Psoas muscle (tissue), 8 donors: ENCODE data around the gene OR2T34. TPM values are rescaled to one million over a fixed set of nuclear protein-coding genes. Genes with fewer than 3 reads are reported as not detected.
"Not testable (repeated sequence)": the region's sequence is repeated elsewhere in the genome, so short reads cannot be mapped to it uniquely, and the experiment has no call there.

Source experiments
- ATAC-seq, 4 donors: fragments of 200-7000 bp; cut with Tn5 transposase; one replicate each; pipeline ENCODE4 v1.9.1; 2020; ENCODE audit warnings: moderate library complexity in 3 of 4, mild to moderate bottlenecking in 2 of 4
- DNase-seq, 2 donors: peaks; one replicate each; pipeline ENCODE4 v3.0.0-alpha.2; 2020
- H3K27ac ChIP-seq: fragments of 200-600 bp; one replicate; pipeline ENCODE4 v1.8.0; 2022
- H3K27me3 ChIP-seq, 3 donors: fragments of 200-600 bp in 1 of 3; one replicate each; pipeline versions ENCODE4 v1.6.1 to v1.8.0; 2013 to 2022; ENCODE audit warnings: low read length in 2 of 3, mild to moderate bottlenecking in 2 of 3, moderate library complexity in 1 of 3; ENCODE audit not compliant: insufficient read depth in 3 of 3
- H3K36me3 ChIP-seq, 2 donors: fragments of 200-600 bp in 1 of 2; one replicate each; pipeline versions ENCODE4 v1.6.1 to v1.8.0; 2013 to 2022; ENCODE audit warnings: low read depth in 1 of 2, mild to moderate bottlenecking in 1 of 2, moderate library complexity in 1 of 2; ENCODE audit not compliant: insufficient read depth in 1 of 2
- H3K4me1 ChIP-seq: fragments of 200-600 bp; one replicate; pipeline ENCODE4 v1.8.0; 2022
- H3K4me3 ChIP-seq: fragments of 200-600 bp; one replicate; pipeline ENCODE4 v1.8.0; 2022; ENCODE audit warnings: mild to moderate bottlenecking
- H3K9me3 ChIP-seq: fragments of 200-600 bp; one replicate; pipeline ENCODE4 v1.8.0; 2022
- WGBS, 3 donors: extraction: QIAGEN DNeasy Blood & Tissue Kit; methylation state at CpG; one replicate each; pipeline versions ENCODE4 v1.1.6 to v1.1.7; 2013; 5-methylcytosine and 5-hydroxymethylcytosine counted together
- intact Hi-C, 2 donors: fragments of 100-400 bp; cut with DNase I; formaldehyde crosslinking; loops; one replicate each; pipeline versions ENCODE4 v1.11.0 to v1.14.2; 2022
- polyA plus RNA-seq, 3 donors: library from polyadenylated mRNA; stranded (reverse); fragments of 200-250 nt; gene quantifications; one replicate each; pipeline ENCODE4 v1.2.3, GENCODE V29; 2013
- total RNA-seq, 4 donors: library from RNA; stranded (reverse); fragmentation: NEBNext Ultra II Directional in 2 of 4; extraction: Animal tissue kit (Norgen Biotek cat#: 25700) in 2 of 4; gene quantifications; one replicate each; pipeline versions ENCODE4 v1.2.1 to v1.2.4, GENCODE V29; 2021 to 2023
- donor health status: healthy with polysubstance abuse.
- donor health status: DM: no; HTN: no; CAD: no; lungs with moderate emphysema.
- donor health status: Bipolar disorder and iron deficiency.
- donor health status: healthy.
- donor health status: DM: yes; HTN: yes; CAD: no.
- donor health status: DM: no; HTN: no; CAD: no.
- donor health status: DM: no; HTN: no; CAD: no.
- donor health status: DM: yes; HTN: yes; CAD: no.

The OR2T34 gene
- total and polyA plus RNA-seq, 7 donors: not detected

- DNase-seq, H3K36me3 ChIP-seq, H3K27me3 ChIP-seq, H3K27ac ChIP-seq, H3K9me3 ChIP-seq, H3K4me1 ChIP-seq, H3K4me3 ChIP-seq, intact Hi-C loops, ATAC-seq: not testable (repeated sequence)
- no CpG with 5 or more reads among the region's 2 CpGs for WGBS, 3 donors
These were observed 27.2 kb downstream of the OR2T34 start for GRCh38 chr1:248547383-248547782.

- ATAC-seq, H3K4me1 ChIP-seq, H3K27ac ChIP-seq, H3K36me3 ChIP-seq, H3K27me3 ChIP-seq, intact Hi-C loops, H3K4me3 ChIP-seq, H3K9me3 ChIP-seq, DNase-seq: not testable (repeated sequence)
These were observed 37.1 kb downstream of the OR2T34 start for GRCh38 chr1:248537449-248537848.

Other genes with a start within 250 kb of the OR2T34 start
- gene OR14C36, start 226.0 kb downstream of the OR2T34 start, total RNA-seq: not detected
- not detected for gene OR14C36, start 226.0 kb downstream of the OR2T34 start, polyA plus RNA-seq
- not detected for gene OR2T4, start 213.1 kb downstream of the OR2T34 start, total RNA-seq
- gene OR2T4, start 213.1 kb downstream of the OR2T34 start, polyA plus RNA-seq: not detected
- not detected for gene OR2T6, start 199.0 kb downstream of the OR2T34 start, total RNA-seq
- not detected for gene OR2T6, start 199.0 kb downstream of the OR2T34 start, polyA plus RNA-seq
- gene OR2T1, start 171.7 kb downstream of the OR2T34 start, total RNA-seq: not detected
- not detected for gene OR2T1, start 171.7 kb downstream of the OR2T34 start, polyA plus RNA-seq
- gene OR2T2, start 129.1 kb downstream of the OR2T34 start, total RNA-seq: not detected
- gene OR2T2, start 129.1 kb downstream of the OR2T34 start, polyA plus RNA-seq: not detected
- not detected for gene OR2T3, start 101.4 kb downstream of the OR2T34 start, total RNA-seq
- gene OR2T3, start 101.4 kb downstream of the OR2T34 start, polyA plus RNA-seq: not detected
- not detected for gene OR2T5, start 86.2 kb downstream of the OR2T34 start, total RNA-seq
- gene OR2T5, start 86.2 kb downstream of the OR2T34 start, polyA plus RNA-seq: not detected
- not detected for gene OR2G6, start 66.7 kb downstream of the OR2T34 start, total RNA-seq
- not detected for gene OR2G6, start 66.7 kb downstream of the OR2T34 start, polyA plus RNA-seq
- gene OR2T29, start 12.0 kb downstream of the OR2T34 start, total RNA-seq: not detected
- gene OR2T29, start 12.0 kb downstream of the OR2T34 start, polyA plus RNA-seq: not detected
- not detected for gene OR2T10, start 22.9 kb upstream of the OR2T34 start, total RNA-seq
- gene OR2T10, start 22.9 kb upstream of the OR2T34 start, polyA plus RNA-seq: not detected
- gene OR2T11, start 60.3 kb upstream of the OR2T34 start, total RNA-seq: not detected
- gene OR2T11, start 60.3 kb upstream of the OR2T34 start, polyA plus RNA-seq: not detected
- not detected for gene OR2T35, start 70.5 kb upstream of the OR2T34 start, total RNA-seq
- gene OR2T35, start 70.5 kb upstream of the OR2T34 start, polyA plus RNA-seq: not detected
- gene OR2T27, start 80.8 kb upstream of the OR2T34 start, total RNA-seq: not detected
- gene OR2T27, start 80.8 kb upstream of the OR2T34 start, polyA plus RNA-seq: not detected
- gene OR14I1, start 128.0 kb upstream of the OR2T34 start, total RNA-seq: not detected
- not detected for gene OR14I1, start 128.0 kb upstream of the OR2T34 start, polyA plus RNA-seq
- gene LYPD8, start 181.0 kb upstream of the OR2T34 start, total RNA-seq: not detected
- not detected for gene LYPD8, start 181.0 kb upstream of the OR2T34 start, polyA plus RNA-seq